ENCODE measurements around the gene GFAP.

Gene GFAP

DNA sequence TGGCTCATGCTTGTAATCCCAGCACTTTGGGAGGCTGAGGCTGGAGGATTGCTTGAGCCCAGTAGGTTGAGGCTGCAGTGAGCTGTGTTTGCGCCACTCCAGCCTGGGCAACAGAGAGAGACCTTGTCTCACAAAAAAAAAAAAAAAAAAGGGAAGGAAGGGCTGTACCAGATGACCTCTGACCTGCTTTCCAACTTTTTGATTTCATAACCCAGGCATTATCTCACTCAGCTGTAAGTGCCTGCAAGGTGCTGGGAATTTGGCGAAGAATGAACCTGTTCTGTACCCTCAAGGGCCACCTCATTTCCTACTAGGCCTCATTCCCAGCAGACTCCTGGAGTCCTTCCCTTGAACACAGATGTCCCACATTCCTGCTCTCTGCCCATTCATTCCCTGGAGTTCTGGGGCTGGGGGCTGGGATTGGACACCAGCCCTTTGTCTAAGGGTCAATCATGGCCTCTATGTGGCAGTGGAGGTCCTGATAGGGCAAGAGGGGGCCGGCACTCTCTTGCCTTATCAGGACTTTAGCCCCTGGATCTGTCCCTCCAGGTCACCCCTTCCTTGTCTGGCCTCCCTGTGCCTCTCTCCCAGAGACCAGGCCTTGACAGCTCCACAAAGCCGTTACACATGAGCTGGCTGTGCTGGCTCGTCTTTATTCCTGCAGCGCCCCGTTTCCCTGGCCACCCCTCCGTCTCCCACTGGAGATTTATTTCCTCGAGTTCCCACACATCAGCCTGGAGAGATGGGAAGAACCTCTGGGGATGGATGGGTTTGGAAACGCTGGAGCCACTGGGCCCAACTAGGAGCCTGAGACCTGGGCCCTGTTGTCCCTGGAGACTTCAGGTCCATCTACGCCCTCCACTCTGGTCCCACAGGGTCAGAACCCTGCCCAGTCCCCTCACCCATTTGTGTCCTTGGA lies 821 bp upstream of the GFAP start:
- DNase-seq (ENCODE audit: low spot score), result no peak
- peak; percentile 55 for FAIRE-seq

DNA sequence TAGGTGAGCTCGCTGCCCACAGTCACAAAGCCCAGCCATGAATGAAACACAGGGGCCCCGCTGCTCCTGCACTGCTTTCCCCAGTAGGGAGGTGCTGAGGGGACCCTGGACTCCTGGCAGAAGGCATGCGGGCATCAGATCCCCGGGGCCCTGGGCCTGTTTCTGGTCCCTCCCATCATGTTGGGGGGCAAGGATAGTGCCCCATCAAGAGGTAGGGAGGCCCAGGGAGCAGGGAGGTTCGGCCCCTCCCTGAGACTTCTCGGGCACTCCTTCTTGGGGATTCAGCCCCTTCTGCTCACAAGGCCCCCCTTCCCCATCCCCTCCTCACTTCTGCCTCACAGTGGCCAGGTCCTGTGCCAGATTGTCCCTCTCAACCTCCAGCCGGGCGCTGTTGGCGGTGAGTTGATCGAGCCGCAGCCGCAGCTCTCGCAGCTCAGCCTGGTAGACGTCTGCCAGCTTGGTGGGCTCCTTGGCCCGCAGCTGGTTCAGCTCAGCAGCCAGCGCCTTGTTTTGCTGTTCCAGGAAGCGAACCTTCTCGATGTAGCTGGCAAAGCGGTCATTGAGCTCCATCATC lies 515 bp downstream of the GFAP start:
- FAIRE-seq, result no peak
- DNase-seq (ENCODE audit: low spot score), result no peak

DNA sequence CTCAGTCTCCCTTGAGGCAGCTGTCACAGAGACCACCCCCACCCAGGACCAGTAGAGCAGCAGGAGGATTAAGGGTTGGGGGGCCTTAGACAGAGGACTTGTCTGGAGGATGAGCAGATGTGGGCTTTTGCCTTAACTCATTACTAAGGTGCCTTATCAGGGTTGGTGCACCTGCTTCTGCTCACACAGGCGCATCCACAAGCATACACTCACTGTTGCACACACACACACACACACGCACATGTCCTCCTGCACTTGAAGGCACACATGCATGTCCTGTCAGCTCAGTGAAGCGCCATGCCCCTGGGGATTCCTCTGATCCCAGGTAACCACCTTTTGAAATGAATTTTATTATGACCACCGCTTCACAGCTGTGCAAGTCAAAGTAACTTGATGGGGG lies 1.2 kb downstream of the GFAP start:
- FAIRE-seq, result no peak
- DNase-seq (ENCODE audit: low spot score), result no peak

DNA sequence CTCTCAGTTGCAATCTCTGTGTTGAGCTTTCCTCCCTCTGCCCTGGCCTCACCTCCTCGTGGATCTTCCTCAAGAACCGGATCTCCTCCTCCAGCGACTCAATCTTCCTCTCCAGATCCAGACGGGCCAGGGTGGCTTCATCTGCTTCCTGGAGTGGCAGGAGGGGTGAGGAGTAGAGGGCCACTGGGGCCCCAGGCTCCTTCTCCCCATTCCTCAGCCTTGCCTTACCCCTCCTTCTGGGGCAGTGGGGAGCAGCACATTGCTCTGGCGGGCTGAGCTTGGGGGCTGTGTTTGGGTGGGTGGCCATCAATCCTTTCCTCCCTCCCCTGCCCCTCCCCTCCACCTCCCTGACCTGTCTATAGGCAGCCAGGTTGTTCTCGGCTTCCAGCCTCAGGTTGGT lies 1.6 kb downstream of the GFAP start:
- FAIRE-seq (no peak), DNase-seq (ENCODE audit: low spot score) (no peak)

DNA sequence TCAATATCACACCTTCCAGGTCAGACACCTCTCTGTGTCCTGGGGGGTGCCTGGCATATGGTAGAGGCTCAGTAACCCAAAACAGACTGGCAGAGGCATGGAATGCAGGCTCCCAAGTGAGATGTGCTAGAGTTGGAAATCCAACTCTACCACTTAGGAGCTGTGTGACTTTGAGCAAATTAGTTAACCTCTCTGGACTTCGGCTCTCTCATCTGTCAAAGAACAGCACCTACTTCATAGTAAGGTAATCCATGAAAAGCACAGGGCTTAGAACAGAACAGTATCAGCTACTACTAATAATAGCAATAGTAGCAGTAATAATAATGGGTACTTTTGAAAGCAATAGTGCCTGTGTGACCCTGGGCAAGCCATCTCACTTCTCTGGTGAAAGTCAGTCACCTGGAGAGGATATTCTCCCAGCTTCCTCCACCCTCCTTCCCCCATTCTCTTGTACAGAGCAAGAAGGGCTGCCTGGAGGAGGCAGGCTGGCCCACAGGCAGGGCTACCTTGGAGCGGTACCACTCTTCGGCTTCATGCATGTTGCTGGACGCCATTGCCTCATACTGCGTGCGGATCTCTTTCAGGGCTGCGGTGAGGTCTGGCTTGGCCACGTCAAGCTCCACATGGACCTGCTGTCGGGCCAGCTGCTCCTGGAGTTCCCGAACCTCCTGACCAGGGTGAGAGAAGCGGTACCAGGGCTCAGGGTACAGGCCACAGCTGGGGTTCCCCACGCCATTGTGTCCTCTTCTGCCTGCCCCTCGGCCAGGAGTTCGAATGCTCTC lies 2.3 kb downstream of the GFAP start:
- no peak for DNase-seq (ENCODE audit: low spot score)
- FAIRE-seq, result no peak

GRCh38 chr17:44911133-44912001 lies 3.9 kb downstream of the GFAP start:
- no peak for DNase-seq (ENCODE audit: low spot score)
- peak; percentile 20 for FAIRE-seq

- FAIRE-seq (peak; percentile 42), DNase-seq (ENCODE audit: low spot score) (no peak)
These were observed 4.8 kb downstream of the GFAP start for GRCh38 chr17:44910231-44911106.

DNA sequence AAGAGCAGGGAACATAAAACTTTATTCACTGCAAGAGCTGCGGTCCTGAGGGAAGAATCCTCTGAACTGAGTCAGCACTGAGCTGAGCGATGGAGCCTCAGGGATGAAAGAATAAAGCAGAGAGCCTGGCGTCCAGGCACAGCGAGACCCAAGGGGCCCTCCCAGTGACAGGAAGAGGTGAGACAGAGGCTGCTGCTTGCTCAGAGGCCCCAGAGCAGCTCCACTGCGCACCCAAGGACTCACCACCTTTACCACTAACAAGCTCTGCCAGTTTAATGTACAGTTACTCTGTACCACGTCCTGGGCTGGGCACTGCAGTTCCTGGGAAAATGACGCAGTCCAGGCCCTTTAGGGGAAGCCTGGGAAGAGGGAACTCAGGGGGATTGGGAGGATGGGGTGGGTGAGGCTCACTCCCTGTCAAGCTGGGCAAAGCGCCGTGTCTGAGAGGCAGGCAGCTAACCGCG lies 5.6 kb downstream of the GFAP start:
- DNase-seq (ENCODE audit: low spot score), result peak; percentile 64
- FAIRE-seq, result no peak

GRCh38 chr17:44908761-44909326 lies 6.5 kb downstream of the GFAP start:
- FAIRE-seq, result no peak
- DNase-seq (ENCODE audit: low spot score), result no peak

GRCh38 chr17:44907729-44908470 lies 7.4 kb downstream of the GFAP start:
- FAIRE-seq (no peak), DNase-seq (ENCODE audit: low spot score) (no peak)

- FAIRE-seq (peak; percentile 48), DNase-seq (ENCODE audit: low spot score) (no peak)
These were observed 8.3 kb downstream of the GFAP start for GRCh38 chr17:44906763-44907728.

GRCh38 chr17:44906010-44906646 lies 9.2 kb downstream of the GFAP start:
- FAIRE-seq, result peak; percentile 79
- DNase-seq (ENCODE audit: low spot score), result peak; percentile 86

DNA sequence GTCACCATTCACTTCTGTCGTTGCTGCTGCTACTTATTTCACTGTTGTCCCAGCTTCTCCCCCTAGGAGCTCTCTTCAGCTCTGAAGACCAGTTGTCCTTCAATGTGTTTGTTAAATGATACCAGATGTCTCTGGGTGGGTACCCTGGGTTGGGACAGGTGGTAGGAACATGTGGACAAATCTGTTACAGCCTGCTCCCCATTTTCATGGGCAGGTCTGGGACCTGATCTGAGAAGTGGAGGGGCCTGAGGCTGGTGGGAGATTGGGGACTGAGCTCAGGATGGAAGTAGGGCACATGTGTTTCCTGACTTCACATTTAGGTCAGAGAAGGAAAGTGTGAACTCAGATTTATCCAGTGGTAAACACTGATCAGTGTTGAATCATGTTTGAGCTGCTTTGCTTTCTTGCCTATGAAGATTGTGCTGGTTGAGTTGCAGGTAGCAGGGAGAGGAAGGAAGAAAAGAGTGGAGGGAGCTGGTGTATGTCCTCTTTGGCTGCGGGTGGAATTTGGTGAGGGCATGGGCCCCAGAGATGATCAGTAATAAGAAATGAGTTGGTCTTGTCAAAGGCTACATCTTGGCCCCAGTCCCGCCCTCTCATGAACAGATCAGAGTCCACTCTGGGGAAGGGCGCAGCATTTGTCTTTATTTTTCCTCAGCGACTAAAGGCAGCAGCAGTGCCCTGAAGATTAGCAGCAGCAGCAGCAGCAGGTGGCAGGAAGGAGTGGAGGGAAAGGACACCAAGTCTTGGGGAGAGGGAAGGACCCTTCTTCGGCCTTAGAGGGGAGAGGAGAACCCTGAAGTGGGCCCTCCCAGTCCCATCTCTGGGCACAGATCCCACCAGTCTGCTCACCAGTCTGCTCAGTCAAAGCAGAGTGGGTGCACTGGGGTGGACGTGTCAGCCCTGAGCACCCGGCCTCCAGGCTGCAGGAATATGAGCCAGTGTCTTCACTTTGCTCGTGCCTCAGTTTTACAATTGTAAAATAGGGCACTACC lies 10.0 kb downstream of the GFAP start:
- peak; percentile 52 for FAIRE-seq

GRCh38 chr17:44904001-44904984 lies 11.0 kb downstream of the GFAP start:
- DNase-seq (ENCODE audit: low spot score) (no peak), FAIRE-seq (no peak)

More for the DNA sequence above, 10.0 kb downstream of the GFAP start:
- no peak for DNase-seq (ENCODE audit: low spot score)

Data from urothelium cell line (cell line).